ENCODE data around the gene RRP7A.
A peak's percentile ranks its signal among the peaks of the same experiment; 100 is the strongest.
"Not testable (repeated sequence)": the region's sequence is repeated elsewhere in the genome, so short reads cannot be mapped to it uniquely, and the experiment has no call there.

The RRP7A gene

DNA sequence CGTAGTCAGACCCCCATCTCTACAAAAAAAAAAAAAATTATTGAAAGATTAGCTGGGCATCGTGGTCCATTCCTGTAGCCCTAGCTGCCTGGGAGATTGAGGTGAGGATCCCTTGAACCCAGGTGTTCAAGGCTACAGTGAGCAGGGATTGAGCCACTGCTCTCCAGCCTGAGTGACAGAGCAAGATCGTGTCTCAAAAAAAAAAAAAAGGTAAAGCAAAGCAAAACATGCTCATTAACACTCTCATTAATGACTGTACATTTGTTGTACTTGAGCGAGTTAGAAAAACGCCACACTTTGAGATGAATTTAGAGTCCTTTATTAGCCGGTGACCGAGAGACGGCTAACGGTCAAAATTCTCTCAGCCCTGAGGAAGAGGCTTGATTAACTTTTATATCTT is 28.0 kb upstream of the RRP7A start:
- TF ChIP-seq, protein P1, sequence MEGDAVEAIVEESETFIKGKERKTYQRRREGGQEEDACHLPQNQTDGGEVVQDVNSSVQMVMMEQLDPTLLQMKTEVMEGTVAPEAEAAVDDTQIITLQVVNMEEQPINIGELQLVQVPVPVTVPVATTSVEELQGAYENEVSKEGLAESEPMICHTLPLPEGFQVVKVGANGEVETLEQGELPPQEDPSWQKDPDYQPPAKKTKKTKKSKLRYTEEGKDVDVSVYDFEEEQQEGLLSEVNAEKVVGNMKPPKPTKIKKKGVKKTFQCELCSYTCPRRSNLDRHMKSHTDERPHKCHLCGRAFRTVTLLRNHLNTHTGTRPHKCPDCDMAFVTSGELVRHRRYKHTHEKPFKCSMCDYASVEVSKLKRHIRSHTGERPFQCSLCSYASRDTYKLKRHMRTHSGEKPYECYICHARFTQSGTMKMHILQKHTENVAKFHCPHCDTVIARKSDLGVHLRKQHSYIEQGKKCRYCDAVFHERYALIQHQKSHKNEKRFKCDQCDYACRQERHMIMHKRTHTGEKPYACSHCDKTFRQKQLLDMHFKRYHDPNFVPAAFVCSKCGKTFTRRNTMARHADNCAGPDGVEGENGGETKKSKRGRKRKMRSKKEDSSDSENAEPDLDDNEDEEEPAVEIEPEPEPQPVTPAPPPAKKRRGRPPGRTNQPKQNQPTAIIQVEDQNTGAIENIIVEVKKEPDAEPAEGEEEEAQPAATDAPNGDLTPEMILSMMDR (IDR thresholded peaks at IDR 0.05; ENCODE audit: low read depth, low read length, missing control alignments) = no peak
- no peak for DNase-seq (ENCODE audit: low read depth)
- no peak overlapping the region for H3K4me3 ChIP-seq (ENCODE audit: low read depth, low read length)

DNA sequence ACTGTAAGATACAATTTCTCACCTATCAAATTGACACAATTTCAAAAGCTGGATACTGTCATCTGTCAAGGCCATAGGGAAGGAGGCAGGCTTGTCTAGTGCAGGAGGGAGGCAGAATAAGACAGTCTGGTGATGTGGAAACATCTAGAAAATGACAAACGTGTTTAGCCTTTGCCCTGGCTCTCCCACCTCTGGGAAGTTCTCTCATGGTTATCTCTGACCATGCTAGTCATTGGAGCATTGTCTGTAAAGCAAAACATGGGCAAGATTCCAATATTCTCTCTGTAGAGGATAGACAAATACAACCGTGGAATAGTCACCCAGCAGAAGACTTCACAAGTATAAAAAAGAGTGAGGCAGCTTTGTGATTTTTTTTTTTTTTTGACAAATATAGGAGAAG is 25.1 kb upstream of the RRP7A start:
- TF ChIP-seq, protein P1 (IDR thresholded peaks at IDR 0.05; ENCODE audit: low read depth, low read length, missing control alignments) = no peak
- no peak for DNase-seq (ENCODE audit: low read depth)
- no peak overlapping the region for H3K4me3 ChIP-seq (ENCODE audit: low read depth, low read length)

DNA sequence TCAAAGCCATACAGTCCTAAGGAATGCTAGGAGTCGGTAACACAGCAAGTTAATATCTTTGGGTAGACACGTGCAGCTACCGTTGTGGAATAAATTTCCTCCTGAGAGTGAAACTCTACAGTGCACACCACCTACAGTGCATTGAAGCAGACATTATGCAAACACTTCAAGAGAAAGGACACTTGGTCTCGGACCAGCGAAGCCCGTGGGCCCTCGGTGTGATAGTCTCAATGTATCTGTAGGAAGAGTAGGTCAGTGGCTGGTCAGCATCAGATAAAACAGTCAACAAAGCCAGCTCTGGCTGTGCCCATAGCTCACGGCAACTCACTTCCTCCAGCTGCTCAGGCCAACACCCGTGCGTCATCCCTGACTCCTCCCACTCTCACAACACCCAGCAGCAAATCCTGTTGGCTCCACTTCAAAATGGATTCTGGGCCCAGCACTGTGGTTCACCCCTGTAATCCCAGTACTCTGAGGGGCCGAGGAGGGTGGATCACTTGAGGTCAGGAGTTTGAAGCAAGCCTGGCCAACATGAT is 19.7 kb upstream of the RRP7A start:
- not testable (repeated sequence) for H3K4me3 ChIP-seq (ENCODE audit: low read depth, low read length); DNase-seq (ENCODE audit: low read depth)

DNA sequence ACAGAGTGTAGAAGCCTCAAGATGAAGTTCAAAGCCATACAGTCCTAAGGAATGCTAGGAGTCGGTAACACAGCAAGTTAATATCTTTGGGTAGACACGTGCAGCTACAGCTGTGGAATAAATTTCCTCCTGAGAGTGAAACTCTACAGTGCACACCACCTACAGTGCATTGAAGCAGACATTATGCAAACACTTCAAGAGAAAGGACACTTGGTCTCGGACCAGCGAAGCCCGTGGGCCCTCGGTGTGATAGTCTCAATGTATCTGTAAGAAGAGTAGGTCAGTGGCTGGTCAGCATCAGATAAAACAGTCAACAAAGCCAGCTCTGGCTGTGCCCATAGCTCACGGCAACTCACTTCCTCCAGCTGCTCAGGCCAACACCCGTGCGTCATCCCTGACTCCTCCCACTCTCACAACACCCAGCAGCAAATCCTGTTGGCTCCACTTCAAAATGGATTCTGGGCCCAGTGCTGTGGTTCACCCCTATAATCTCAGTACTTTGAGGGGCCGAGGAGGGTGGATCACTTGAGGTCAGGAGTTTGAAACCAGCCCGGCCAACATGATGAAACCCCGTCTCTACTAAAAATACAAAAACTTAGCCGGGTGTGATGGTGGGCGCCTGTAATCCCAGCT is 17.7 kb upstream of the RRP7A start:
- not testable (repeated sequence) for H3K4me3 ChIP-seq (ENCODE audit: low read depth, low read length)

DNA sequence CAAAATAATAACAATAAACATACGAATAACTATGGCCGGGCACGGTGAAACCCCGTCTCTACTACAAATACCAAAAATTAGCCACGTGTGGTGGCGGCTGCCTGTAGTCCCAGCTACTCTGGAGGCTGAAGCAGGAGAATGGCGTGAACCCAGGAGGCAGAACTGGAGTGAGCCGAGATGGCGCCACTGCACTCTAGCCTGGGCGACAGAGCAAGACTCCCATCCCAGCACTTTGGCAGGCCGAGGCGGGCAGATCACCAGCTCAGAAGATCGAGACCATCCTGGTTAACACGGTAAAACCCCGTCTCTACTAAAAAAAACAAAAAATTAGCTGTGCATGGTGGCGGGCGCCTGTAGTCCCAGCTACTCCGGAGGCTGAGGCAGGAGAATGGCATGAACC is 17.0 kb upstream of the RRP7A start:
- DNase-seq (ENCODE audit: low read depth); H3K4me3 ChIP-seq (ENCODE audit: low read depth, low read length): not testable (repeated sequence)

More for the DNA sequence above, 17.7 kb upstream of the RRP7A start:
- DNase-seq (ENCODE audit: low read depth) = not testable (repeated sequence)

DNA sequence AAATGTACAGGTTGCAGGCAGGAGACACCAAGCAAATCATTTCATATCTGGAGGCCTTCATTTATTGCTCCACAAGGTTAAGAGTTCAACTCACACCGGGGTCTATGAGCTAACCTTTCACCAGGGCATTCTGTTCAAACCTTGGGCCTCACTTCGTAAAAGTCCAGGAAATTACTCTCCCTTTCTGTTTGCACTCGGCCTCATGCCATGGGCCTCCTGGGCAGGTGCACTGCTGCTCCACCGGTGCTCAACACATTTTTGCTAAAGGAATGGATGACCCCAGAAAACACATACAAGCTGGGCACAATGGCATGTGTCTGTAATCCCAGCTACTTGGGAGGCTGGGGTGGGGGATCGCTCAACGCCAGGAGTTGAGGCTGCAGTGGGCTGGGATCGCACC is 16.6 kb upstream of the RRP7A start:
- TF ChIP-seq, protein P1 (IDR thresholded peaks at IDR 0.05; ENCODE audit: low read depth, low read length, missing control alignments) = no peak
- H3K4me3 ChIP-seq (ENCODE audit: low read depth, low read length) = no peak overlapping the region
- DNase-seq (ENCODE audit: low read depth) = no peak

DNA sequence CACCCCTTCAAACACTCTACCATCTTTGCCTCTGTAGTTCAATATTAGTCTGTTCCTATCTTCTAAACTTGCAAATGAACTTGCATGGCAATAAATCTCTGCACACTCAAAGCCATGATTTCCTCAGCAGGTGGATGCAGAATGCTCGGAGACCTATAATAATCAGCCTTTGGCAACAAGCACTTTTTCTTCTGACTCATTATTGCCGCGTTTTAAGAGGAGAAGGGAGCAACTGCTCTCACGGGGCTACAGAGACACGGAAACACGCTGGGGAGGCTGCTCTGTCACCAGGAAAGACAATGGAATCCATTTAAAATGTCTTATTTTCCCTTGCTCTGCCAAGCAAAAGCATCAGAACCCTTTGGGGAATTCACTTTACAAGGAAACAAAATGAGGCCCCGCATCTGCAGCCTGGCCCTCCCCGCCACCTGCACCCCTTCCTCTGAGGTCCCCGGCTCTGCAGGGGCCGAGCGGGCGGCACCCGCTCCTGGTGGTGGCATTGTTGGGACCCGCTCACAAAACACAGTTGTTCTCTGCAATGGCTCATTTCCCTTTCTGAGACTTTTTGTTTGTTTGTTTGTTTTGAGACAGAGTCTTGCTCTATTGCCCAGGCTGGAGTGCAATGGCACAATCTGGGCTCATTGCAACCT is 15.6 kb upstream of the RRP7A start:
- not testable (repeated sequence) for DNase-seq (ENCODE audit: low read depth)

DNA sequence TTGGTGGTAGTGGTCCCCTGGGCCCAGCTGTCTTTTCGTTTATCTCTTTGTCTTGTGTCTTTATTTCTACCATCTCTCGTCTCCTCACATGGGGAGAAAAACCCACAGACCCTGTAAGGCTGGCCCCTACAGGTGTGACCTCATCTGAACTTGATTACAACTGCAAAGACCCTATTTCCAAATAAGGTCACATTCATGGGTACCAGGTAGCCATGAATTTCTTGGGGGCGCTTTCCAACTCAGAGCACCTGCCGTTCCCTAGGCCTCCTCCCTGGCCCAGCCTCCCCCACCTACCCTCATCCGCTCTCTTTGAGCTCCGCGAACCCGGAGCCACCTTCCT is 14.0 kb upstream of the RRP7A start:
- peak overlapping the region; percentile 18 for H3K4me3 ChIP-seq (ENCODE audit: low read depth, low read length)
- DNase-seq (ENCODE audit: low read depth) = no peak
- TF ChIP-seq, protein P1 (IDR thresholded peaks at IDR 0.05; ENCODE audit: low read depth, low read length, missing control alignments) = no peak

More for the DNA sequence above, 15.6 kb upstream of the RRP7A start:
- H3K4me3 ChIP-seq (ENCODE audit: low read depth, low read length) = not testable (repeated sequence)

DNA sequence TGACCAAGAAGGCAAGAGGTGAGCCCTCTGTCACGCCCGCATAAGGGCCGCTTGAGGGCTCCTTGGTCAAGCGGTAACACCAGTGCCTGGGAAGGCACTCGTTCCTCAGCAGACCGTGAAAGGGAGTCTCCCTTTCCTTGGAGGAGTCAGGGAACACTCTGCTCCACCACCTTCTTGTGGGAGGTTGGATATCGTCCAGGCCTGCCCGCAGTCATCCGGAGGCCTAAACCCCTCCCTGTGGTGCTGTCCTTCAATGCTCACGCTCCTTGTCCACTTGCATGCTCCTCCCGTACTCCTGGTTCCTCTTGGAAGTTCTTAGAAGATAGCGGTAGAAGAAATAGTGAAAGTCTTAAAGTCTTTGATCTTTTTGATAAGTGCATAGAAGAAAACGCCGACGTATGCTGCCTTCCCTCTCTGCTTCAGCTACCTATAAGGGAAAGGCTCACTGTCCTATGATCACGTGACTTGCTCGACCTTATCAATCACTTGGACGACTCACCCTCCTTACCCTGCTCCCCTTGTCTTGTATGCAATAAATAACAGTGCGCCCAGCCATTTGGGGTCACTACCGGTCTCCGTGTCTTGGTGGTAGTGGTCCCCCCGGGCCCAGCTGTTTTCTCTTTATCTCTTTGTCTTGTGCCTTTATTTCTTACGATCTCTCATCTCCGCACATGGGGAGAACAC is 11.9 kb upstream of the RRP7A start:
- H3K4me3 ChIP-seq (ENCODE audit: low read depth, low read length); DNase-seq (ENCODE audit: low read depth): not testable (repeated sequence)

DNA sequence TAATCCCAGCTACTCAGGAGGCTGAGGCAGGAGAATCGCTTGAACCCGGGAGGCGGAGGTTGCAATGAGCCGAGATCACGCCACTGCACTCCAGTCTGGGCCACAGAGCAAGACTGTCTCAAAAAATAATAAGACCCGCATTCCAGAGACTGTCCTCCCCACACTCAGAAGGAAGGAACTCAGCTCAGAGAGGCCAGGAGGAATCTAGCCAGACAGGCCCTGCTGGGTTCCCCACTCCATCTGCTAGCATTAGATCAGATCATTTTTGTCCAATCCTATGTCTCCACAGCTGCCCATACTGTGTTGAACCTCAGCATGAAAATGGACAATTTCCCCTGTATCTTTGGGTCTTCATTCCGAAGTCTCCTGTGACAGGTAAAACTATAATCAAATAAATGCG is 9.8 kb upstream of the RRP7A start:
- H3K4me3 ChIP-seq (ENCODE audit: low read depth, low read length); DNase-seq (ENCODE audit: low read depth): not testable (repeated sequence)
